GM18502 (cell line): ENCODE results near the gene CCDC192.
A peak's percentile ranks its signal among the peaks of the same experiment; 100 is the strongest.

ENCODE experiments used
- ATAC-seq: cut with Tn5 transposase; IDR thresholded peaks from one replicate; pipeline ENCODE4 v1.9.1; 2021; ENCODE audit warnings: mild to moderate bottlenecking; ENCODE audit not compliant: unreplicated experiment, poor library complexity

CCDC192 gene

DNA sequence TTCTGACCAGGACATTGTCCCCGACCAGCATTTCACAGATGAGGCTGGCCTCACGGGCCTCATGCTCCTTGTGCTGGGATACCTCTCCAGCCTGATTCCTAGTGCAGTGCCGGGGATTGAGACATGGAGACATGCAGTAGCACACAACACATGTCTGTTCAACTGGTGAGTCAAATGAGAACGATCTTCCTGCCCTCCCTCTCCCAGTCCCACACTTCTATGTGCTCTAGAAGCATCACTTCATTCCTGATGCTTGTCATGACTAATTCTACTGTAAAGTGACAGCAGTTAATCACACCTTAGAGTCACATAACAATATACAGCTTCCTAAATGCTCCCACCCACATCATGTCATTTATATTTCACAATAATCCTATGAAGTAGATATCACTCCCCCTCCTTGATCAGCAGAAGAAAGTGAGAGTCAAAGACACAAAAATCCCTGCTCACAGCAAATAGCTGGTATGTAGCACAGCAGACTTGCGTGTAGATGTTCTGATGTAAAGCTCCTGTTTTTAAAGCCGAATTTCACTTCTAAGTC lies 101.8 kb downstream of the CCDC192 start:
- no peak for ATAC-seq

DNA sequence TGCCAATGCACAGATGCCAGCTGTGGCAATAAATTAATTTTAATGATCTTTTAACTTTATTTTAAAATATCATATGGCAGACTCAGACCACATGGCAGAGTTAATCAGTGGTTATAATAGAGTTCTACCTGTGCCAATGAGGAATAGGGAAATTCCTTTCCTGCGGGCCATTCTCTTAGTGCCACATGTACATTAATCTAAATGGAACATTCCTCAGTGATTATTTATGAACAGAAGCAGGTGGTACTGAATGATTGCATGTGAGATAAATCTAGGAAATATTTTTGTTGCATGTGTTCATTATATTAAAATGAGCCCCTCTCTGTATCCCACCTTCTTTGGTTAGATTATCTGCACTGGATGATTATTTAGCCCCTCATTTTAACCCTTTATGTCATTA lies 102.3 kb downstream of the CCDC192 start:
- no peak for ATAC-seq

DNA sequence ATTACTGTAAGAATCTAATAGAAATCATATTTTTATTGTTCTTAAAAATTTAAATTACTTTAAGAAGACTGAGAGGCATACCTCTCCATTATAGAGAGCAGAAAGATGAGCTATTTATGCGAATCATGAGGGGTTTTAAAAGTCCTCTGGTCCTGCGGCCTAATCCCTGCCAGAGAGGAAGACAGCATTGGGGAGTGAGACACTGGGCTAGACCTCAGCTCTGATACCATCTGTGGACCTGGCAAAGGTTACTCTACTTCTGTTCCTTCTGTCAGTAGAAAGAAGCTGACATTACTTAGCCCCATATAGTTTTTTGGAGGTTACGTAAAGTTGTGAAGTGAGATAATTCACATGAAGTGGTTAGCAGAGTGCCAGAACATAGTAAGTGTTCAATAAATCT lies 103.6 kb downstream of the CCDC192 start:
- no peak for ATAC-seq

DNA sequence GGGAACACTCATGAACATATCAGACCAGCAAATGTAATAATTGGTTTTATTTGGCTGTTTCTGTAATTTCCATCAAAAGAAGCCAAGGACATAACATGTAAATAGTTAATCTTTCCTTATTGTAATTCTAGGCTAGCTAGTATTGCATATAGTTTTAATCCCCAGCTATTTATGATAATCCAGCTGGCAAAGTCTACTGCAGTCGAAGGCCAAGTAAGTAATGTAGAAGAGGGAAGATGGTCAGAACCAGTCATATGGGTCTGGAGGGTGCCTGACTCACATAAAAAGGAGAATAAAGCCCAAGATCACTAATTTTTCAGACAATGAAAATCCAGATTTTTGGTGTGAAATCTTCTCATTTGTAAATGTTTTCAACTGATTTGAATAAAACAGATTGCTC lies 106.3 kb downstream of the CCDC192 start:
- no peak for ATAC-seq

DNA sequence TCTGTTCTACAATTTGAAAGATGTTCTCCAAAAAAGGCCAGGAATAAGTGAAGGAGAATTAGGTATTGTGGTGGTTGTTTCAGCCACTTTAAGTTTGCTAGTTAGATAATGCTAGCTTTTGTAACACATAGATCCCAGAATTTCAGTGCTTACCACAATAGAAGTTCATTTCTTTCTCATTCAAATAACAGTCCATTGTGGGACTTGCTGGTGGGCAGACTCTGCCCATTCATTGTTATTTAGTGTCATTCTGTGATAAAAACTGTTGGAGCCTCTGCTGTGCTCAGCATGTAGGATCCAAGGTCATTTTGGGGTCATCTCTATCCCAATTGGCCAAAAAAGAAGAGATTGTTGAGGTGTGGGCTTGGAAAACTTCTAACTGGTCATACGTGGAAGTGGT lies 106.8 kb downstream of the CCDC192 start:
- ATAC-seq: no peak

DNA sequence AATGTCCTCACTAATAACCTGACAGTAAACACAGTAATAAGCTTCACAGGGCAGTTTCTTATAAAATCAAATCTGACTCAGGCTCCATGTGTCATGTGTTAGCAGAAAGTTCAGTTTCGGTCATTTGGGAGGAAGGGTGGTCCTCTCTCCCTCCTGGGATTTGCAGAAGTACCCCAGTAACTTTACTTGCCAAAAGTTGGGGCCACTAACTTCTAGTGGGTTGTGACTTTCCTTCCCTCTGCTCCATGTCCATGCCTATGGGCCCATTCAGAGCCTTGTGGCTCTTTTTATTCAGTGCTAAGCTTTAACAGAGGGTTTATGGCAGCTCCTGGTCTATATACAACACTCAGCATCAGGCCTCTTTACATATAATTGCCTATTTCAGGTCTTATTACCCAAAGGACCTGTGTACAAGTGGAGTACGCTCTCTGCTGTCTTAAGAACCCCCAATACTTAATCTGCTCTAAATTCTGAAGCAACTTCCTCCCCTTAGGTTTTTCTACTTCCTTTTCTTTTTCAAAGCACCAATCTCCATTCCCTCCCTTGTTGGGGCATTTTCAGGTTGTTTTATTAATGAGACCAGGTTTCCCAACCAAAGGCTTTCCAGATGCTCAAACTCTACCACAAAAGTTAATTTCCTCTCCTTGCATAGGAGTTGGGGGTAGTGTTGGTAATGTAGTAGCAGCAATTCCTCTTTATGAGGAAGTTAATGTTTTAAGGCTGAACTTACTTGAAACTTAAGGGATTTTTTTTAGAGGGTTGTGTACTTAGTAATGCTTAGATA lies 107.7 kb downstream of the CCDC192 start:
- no peak for ATAC-seq

DNA sequence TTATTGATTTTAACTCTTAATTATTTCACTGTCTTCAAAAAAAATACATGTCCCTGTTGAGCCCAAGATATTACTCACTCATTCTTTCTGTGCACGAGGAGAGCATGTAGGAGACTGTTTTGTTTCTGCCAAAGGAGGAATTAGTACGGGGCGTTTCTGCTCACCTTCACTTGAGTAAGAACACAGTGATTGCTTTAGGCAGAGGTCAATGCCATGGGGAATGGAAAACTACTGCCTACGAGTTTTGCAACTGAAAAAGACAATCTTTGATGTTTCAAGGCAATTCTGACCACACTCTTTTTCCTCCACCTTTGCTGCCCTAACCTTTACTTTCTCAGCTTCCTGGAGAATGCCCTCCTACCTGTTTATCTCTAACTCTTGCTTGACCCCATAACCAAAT lies 109.4 kb downstream of the CCDC192 start:
- no peak for ATAC-seq

DNA sequence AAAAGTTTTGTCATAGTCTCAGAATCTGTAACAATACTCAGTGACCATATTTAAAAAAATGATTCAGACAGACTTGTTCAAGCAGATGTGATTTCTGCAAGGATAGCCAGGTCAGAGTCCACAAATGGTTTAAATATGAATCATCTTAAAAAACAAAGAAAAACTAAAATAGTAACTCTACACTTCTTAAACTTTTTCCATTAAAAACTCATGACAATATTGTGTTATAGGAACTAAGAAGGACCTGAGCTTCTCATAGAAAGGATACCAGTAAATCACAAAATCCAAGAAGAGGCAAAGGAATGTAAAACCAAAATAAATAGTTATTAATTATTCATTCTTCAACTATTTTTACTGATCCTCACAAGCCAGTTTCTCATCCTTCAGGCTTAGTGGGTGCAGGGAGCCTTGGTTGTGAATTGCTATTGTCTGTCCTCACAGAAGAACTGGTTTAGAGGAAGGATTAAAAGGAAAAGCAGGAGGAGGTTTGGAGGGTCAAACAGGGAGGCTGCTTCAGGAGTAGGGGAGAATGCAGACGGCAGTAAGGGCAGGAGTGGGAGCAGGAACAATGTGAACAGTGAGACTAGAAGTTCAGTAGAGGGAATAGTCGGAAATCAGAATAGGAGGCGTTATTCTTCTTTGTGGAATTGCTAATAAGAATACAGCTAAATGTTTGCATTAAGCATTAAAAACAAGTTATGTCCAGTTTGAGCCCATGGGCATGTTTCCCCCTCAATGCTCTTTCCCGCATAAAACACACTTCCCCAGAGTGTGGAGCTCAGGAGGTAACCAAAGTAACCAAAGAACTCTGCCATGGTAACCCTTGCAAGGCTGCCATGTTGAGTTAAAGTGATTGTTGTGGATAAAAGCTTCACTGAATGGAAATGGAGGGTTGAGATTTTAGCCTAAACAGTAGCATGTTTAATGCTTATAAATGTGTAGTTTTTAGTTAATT lies 110.7 kb downstream of the CCDC192 start:
- ATAC-seq: no peak

DNA sequence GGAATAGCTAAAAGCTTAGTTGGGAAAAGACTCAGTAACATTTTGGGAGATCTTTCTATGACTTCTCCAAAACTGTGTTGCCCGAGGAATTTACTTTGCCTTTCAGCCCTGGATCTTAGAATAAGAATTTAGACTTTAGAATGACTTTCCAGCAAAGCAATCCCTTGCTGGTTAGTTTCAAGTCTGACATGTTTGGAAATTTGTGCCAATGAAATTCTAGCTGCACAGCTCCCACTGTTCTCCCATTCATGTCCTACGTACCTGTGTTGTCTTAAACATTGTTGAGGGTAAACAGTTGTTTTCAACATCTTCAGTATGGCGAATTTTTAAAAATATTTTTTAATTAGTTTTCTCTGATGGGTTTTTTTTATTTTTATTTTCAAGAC lies 111.4 kb downstream of the CCDC192 start:
- no peak for ATAC-seq

DNA sequence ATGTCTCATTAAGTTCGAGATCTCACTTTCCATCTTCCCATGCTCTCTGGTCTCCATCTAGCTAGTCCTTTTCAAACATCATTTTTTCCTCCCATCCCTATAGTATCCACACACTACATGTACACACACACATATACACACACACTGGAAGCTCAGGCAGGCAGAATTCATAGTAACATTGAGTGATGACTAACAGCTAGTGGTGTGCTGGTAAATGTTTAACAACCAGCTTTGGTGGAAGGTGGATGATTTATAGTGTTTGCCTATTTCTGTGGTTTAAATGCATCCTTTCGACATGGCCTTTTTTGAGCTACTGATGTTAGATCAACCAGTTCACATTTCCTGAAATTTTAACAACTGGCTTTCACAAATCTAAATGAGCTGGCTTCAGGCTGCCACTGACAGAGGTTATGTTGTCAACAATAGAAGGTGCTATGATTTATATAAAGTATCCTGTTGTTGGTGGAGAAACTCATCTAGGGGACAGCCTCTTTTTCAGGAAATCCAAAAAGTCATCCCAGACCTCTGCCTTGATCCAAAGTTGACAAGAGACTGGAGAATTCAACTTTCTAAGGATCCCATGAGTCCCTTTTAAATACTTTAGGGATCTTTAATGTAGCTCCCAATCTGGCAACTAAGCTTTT lies 117.8 kb downstream of the CCDC192 start:
- ATAC-seq: peak; percentile 62

DNA sequence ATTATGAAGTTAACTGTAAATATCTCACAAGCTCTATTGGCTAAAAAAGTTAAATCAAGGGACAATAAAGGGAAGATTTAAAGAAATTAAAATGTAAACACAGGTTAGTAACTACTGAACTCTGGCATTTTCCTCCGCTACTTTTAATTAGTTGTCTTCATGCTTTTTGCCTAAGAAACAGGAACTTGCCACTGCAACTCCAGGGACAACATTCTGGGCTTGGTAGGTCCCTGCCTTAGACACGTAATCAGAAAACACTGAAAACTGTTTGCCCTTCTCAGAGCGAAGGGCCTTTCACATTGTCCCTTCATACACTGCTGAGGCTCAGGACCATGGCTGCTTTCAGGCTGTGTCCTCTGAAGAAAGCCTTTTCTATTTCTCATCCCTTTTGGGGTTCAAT lies 118.7 kb downstream of the CCDC192 start:
- ATAC-seq: no peak

DNA sequence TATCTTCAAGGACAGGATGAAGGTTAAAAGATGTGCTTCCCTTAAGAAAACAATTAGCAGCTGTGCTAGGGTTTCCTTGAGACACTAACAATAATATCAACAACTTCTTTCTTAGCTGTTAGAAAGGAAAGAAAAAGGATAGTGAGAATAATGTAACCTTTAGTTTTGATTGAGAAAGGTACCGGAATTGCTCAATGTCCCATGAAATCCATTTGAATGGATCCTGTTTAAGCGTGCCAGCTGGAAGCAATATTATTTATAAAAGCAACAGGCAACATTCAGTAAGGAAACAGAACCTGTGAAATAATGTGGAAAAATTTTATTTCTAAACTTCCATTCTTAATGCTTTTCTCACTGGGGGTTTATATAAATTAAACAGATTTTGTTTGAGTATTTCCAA lies 120.9 kb downstream of the CCDC192 start:
- no peak for ATAC-seq

DNA sequence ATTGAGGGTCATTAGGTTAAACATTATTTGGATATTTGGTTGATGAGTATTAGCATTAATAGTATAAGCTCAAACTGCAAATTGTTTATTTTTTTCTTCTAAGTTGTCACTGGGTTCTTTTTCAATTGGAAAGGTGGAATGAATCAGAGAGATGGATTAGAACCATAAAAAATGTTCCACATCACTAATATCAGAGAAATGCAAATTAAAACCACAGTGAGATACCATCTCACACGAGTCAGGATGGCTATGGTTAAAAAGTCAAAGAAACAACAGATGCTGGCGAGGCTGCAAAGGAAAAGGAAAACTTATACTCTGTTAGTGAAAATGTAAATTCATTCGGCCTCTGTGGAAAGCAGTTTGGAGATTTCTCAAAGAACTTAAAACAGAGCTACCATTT lies 122.8 kb downstream of the CCDC192 start:
- no peak for ATAC-seq

DNA sequence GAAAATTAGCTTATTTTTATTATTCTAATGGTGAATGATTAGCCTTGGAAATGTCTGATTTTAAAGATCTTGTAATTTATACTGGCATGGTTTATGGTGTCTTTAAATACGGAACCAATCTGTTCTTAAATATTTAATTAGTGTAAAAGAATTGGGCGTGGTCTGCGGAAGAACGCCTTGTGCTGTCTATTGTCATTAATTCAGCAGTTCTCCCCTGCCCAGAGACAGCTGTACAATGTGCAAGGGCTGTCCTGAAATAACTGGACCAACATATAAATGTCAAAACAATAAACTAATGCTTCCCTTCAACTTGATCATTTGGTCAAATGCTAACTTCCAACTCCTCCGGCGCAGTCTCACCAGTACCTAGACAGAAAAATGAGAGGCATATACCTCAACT lies 124.3 kb downstream of the CCDC192 start:
- no peak for ATAC-seq

DNA sequence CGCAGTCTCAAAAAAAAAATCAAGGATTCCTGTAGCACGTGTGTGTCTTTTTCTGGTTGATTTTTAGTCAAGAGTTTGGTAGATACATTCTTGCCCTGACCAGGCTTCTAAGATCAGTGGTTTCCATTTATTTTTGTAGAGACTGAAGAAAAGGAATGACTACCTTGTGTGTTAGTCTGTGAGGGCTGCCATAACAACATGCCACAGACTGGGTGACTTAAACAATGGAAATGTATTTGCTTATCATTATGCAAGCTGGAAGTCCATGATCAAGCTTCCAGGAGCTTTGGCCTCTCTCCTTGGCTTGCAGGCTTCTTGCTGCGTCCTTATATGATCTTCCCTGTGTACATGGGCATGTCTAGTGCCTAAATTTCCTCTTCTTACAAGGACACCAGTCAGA lies 127.0 kb downstream of the CCDC192 start:
- ATAC-seq: no peak

DNA sequence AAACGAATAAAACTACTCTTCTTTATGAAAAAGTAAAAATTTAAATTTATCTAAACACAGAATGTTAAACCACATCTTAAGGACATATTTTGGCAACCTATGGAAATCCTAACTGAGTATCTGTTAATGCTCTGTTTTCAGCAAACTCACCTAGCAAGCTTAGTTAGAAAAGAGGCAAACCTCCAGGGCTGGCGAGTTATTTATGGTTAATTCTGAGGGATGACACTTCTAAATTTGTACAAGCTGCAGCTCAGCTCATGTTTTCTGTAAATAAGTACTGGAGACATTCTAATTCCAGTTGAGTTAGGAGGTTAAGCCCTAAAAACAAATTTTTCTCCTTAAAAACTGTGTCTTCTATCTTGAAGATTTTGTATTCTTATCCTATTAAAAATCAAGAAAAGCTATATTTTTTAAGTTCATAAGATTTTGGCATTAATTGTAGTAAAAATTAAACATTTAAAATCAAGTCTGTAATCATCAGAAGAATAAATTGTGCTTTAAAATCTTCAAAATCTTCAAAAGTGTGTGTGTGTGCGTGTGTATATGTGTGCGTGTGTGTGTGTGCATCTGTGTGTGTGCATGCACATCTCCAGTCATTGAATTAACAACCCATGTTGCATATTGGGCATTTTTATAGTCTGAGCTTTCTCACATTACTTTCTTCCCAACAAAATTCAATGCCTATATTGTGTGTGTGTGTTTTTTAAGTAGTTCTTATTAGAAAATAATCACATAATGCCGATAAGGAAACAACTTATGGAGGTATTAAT lies 127.8 kb downstream of the CCDC192 start:
- no peak for ATAC-seq

DNA sequence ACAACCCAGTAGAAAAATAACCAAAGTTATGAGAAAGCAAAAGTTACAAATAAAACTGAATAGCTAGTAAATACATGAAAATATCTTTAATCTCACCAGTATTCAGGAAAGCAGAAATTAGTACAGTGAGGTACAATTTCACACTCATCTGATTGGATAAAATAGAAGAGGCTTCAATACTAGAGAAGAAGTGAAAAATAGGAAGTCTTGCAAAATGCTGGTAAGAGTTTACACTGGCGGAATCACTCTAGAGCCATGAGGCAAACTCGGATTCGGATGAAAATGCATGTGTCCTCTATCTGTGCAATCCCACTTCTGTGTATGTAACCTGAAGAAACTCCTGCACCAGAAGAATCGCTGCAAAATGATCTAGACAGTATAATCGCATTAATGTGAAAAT lies 128.9 kb downstream of the CCDC192 start:
- no peak for ATAC-seq

DNA sequence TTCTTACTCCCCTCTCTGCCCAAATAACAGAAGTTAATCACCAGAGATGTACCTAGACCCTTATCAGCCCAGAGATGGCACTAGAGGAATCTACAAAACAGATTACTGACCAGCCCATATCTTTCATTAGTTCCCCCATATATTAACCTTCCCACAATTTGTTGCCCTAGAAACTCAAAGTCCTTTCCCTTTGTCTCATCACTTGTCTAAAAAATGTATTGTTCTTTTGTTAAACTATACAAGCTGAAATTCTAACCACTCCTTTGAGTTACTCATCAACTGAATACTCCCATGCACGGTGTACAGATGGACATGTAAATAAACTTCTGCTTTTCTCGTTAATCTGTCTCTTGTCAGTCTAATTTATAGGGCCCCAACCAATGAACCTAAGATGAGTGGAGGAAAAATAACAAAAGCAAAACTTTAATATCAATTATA lies 130.9 kb downstream of the CCDC192 start:
- ATAC-seq: no peak

DNA sequence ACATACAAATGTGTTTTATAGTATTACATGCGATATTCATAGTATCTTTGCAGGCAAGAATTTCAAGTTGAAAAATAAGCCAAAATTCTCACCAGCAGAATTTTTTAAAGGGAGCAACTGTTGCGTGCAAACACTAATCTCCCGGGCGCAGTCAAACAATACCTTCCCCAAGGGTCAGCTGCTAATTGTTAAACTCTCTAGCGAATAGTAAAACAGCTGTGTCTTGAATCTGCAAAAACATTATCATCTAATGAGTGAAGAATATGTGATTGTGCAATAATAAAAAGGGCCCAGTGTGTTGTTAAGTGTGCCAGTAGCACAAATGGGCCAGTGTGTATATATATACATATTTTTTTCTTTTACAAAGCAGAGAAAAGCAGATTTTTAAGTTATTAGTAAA lies 131.4 kb downstream of the CCDC192 start:
- no peak for ATAC-seq

DNA sequence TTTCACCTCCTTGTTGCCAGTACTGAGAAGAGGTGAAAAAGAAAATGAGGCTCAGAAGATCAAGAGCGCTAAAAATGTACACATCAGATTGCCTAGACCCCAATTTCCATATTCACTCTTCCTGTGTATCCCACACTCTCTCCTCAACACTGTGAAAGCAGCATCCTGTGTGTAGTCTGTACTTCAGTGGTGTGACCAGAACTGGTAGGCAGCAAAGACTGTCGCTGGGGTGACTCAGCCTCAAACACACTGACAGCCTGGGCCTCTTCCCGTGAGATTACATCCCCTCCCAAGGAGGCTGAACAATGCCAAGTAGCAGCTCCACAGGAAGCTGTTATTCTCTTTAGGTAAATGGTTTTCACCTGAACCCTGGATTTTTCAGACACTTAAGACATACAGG lies 135.5 kb downstream of the CCDC192 start:
- ATAC-seq: no peak
